Hepatocyte (in vitro differentiated cells): Measurements from ENCODE around the gene DNAAF3. TPM values are rescaled to one million over a fixed set of nuclear protein-coding genes. Genes with fewer than 3 reads are reported as not detected.

Experiments
- DNase-seq: peaks from one replicate; pipeline ENCODE4 v3.0.0-alpha.2; 2016; ENCODE audit warnings: low spot score
- H2AFZ ChIP-seq: fragments of 200-600 bp; sonication (generic); 2 replicates; pipeline ENCODE4 v1.6.0; 2016; ENCODE audit warnings: antibody characterized with exemption, mild to moderate bottlenecking
- H3K27ac ChIP-seq: fragments of 200-600 bp; sonication (generic); 2 replicates; pipeline ENCODE4 v1.5.1; 2016; ENCODE audit warnings: mild to moderate bottlenecking
- H3K27me3 ChIP-seq: fragments of 200-600 bp; sonication (generic); 2 replicates; pipeline ENCODE4 v1.6.1; 2016
- H3K36me3 ChIP-seq: fragments of 200-600 bp; sonication (generic); replicated peaks from 2 replicates; pipeline ENCODE4 v1.5.1; 2016; ENCODE audit warnings: low read depth; ENCODE audit not compliant: insufficient read depth
- H3K4me1 ChIP-seq: fragments of 200-600 bp; sonication (generic); 2 replicates; pipeline ENCODE4 v1.5.1; 2016; ENCODE audit warnings: mild to moderate bottlenecking, moderate library complexity; ENCODE audit not compliant: insufficient read depth
- H3K4me2 ChIP-seq: fragments of 200-600 bp; sonication (generic); 2 replicates; pipeline ENCODE4 v1.6.0; 2016
- H3K4me3 ChIP-seq: fragments of 200-600 bp; sonication (generic); 2 replicates; pipeline ENCODE4 v1.5.1; 2016; ENCODE audit warnings: mild to moderate bottlenecking
- H3K79me2 ChIP-seq: fragments of 200-600 bp; sonication (generic); 2 replicates; pipeline ENCODE4 v1.6.0; 2017; ENCODE audit warnings: mild to moderate bottlenecking
- H3K9me2 ChIP-seq: fragments of 200-600 bp; sonication (generic); replicated peaks from 2 replicates; pipeline ENCODE4 v1.6.0; 2017; ENCODE audit warnings: mild to moderate bottlenecking; ENCODE audit not compliant: insufficient read depth
- H3K9me3 ChIP-seq: fragments of 200-600 bp; sonication (generic); 2 replicates; pipeline ENCODE4 v1.5.1; 2016; ENCODE audit warnings: low read depth, mild to moderate bottlenecking
- H4K20me1 ChIP-seq: fragments of 200-600 bp; sonication (generic); 2 replicates; pipeline ENCODE4 v1.6.0; 2016; ENCODE audit warnings: mild to moderate bottlenecking; ENCODE audit not compliant: insufficient read depth, poor library complexity, severe bottlenecking
- CTCF ChIP-seq: fragments of 200-600 bp; sonication (generic); IDR thresholded peaks from 2 replicates; pipeline ENCODE4 v1.5.1; 2016; ENCODE audit warnings: antibody characterized with exemption, mild to moderate bottlenecking; ENCODE audit not compliant: poor library complexity
- EZH2 ChIP-seq: fragments of 200-600 bp; sonication (generic); IDR thresholded peaks from 2 replicates; pipeline ENCODE4 v1.6.1; 2016; ENCODE audit warnings: antibody characterized with exemption, mild to moderate bottlenecking, borderline replicate concordance
- EZH2phosphoT487 ChIP-seq: fragments of 200-600 bp; sonication (generic); IDR thresholded peaks from one replicate; pipeline ENCODE4 v1.6.1; 2018; ENCODE audit warnings: antibody characterized with exemption, mild to moderate bottlenecking, low read depth, moderate library complexity; ENCODE audit not compliant: unreplicated experiment, severe bottlenecking
- WGBS: methylation state at CpG from one replicate; pipeline ENCODE4 v1.1.6; 2016; ENCODE audit warnings: low lambda C conversion rate; ENCODE audit errors: missing lambda C conversion rate; 5-methylcytosine and 5-hydroxymethylcytosine counted together
- polyA plus RNA-seq: library from polyadenylated mRNA; unstranded; fragments of >200 nt; fragmentation: Nextera tagmentation; extraction: Ambion mirVana; gene quantifications from 2 replicates; pipeline ENCODE4 v1.2.1, GENCODE V29; 2016
- total RNA-seq: library from RNA; depleted of rRNA; stranded (reverse); fragments of >200 nt; gene quantifications from 2 replicates; pipeline ENCODE4 v1.2.3, GENCODE V29; 2014

Gene DNAAF3
- total and polyA plus RNA-seq, 2 experiments from 2014 or later = 0.17 to 4.9 TPM

GRCh38 chr19:55161571-55162322 is 4.7 kb downstream of the DNAAF3 start:
- Histone ChIP-seq H3K4me1 (no peaks in the 10 kb centered on the region), H3K27me3 (peaks cover 33% of the 10 kb centered on the region), H3K9me3 (no peaks in the 10 kb centered on the region), H4K20me1 (no peaks in the 10 kb centered on the region), H2AFZ (no peak overlapping the region), H3K9me2 (no peaks in the 10 kb centered on the region), H3K4me3 (no peak overlapping the region), H3K79me2 (no peaks in the 10 kb centered on the region), H3K36me3 (no peaks in the 10 kb centered on the region), H3K27ac (no peak overlapping the region), H3K4me2 (no peak overlapping the region)
- TF ChIP-seq CTCF (no peak), EZH2 (no peak), EZH2phosphoT487 (no peak)
- 66% methylated on average over 60 of the region's 61 CpGs for WGBS
- no peak for DNase-seq

- Histone ChIP-seq H3K4me1 (no peaks in the 10 kb centered on the region), H3K79me2 (no peaks in the 10 kb centered on the region), H3K9me2 (no peaks in the 10 kb centered on the region), H3K4me3 (no peak overlapping the region), H2AFZ (no peak overlapping the region), H3K36me3 (no peaks in the 10 kb centered on the region), H3K4me2 (no peak overlapping the region), H3K9me3 (no peaks in the 10 kb centered on the region), H3K27me3 (peaks cover 41% of the 10 kb centered on the region), H3K27ac (no peak overlapping the region), H4K20me1 (no peaks in the 10 kb centered on the region)
- no peak for DNase-seq
- no peak for TF ChIP-seq CTCF
- TF ChIP-seq EZH2 = no peak
- TF ChIP-seq EZH2phosphoT487 = no peak
- WGBS = 41% methylated on average over 22 of the region's 32 CpGs
Measured at GRCh38 chr19:55160986-55161365, 5.4 kb downstream of the DNAAF3 start.

GRCh38 chr19:55160128-55160985 is 6.1 kb downstream of the DNAAF3 start:
- Histone ChIP-seq H3K9me2 (no peaks in the 10 kb centered on the region), H3K27me3 (peaks cover 41% of the 10 kb centered on the region), H3K27ac (no peak overlapping the region), H3K79me2 (no peaks in the 10 kb centered on the region), H2AFZ (no peak overlapping the region), H3K4me3 (no peak overlapping the region), H4K20me1 (no peaks in the 10 kb centered on the region), H3K36me3 (no peaks in the 10 kb centered on the region), H3K9me3 (no peaks in the 10 kb centered on the region), H3K4me1 (no peaks in the 10 kb centered on the region), H3K4me2 (no peak overlapping the region)
- peak; percentile 95 for DNase-seq
- WGBS = 6% methylated on average over 25 of the region's 33 CpGs
- TF ChIP-seq EZH2 = no peak
- peak; percentile 93 for TF ChIP-seq CTCF
